Peyer's patch (tissue), 4 donors: ENCODE data around the gene PEX6. TPM values are rescaled to one million over a fixed set of nuclear protein-coding genes. Genes with fewer than 3 reads are reported as not detected.
A peak's percentile ranks its signal among the peaks of the same experiment; 100 is the strongest.

Experiments
- DNase-seq, 3 donors: peaks; one replicate each; pipeline ENCODE4 v3.0.0-alpha.2; 2017 to 2019
- H3K27ac ChIP-seq, 4 donors: fragments of 200-600 bp; sonication (generic); one replicate each; pipeline ENCODE4 v1.5.1; 2016 to 2019
- H3K27me3 ChIP-seq, 2 donors: fragments of 200-600 bp; sonication (generic); one replicate each; pipeline ENCODE4 v1.5.1; 2019
- H3K36me3 ChIP-seq, 3 donors: fragments of 200-600 bp; sonication (generic); one replicate each; pipeline ENCODE4 v1.5.1; 2016 to 2019
- H3K4me1 ChIP-seq, 4 donors: fragments of 200-600 bp; sonication (generic); one replicate each; pipeline ENCODE4 v1.5.1; 2016 to 2019
- H3K4me3 ChIP-seq, 4 donors: fragments of 200-600 bp; sonication (generic); 1 replicate in 3 of 4; 2 replicates in 1 of 4; pipeline ENCODE4 v1.5.1; 2016 to 2019; ENCODE audit warnings: mild to moderate bottlenecking in 1 of 4
- H3K9me3 ChIP-seq, 4 donors: fragments of 200-600 bp; sonication (generic); one replicate each; pipeline ENCODE4 v1.5.1; 2016 to 2019; ENCODE audit warnings: mild to moderate bottlenecking in 1 of 4
- CTCF ChIP-seq, 6 experiments: fragments of 450-650 bp in 4 of 6; fragments of 200-600 bp in 2 of 6; sonication (generic) in 1 of 6; IDR thresholded peaks; one replicate each; pipeline ENCODE4 v1.5.1; 2017 to 2019; ENCODE audit warnings: antibody characterized with exemption in 6 of 6, mild to moderate bottlenecking in 3 of 6, moderate library complexity in 1 of 6
- POLR2A ChIP-seq, 2 donors: fragments of 450-650 bp; IDR thresholded peaks; one replicate each; pipeline ENCODE4 v1.5.1; 2017; ENCODE audit warnings: antibody characterized with exemption in 2 of 2, mild to moderate bottlenecking in 2 of 2, moderate library complexity in 2 of 2
- total RNA-seq, 4 donors: library from RNA; depleted of rRNA; stranded (reverse); fragments of >200 nt; gene quantifications; one replicate each; pipeline ENCODE4 v1.1.0, GENCODE V29; 2016

Gene PEX6
- total RNA-seq, 4 donors from 2014 or later = 19.0 to 61.3 (median 39.0) TPM

- Histone ChIP-seq H3K4me1 (peaks cover 0 to 41% (median 10%) of the 10 kb centered on the region in 4 donors), H3K9me3 (no peaks in the 10 kb centered on the region), H3K27me3 (no peaks in the 10 kb centered on the region), H3K36me3 (peaks cover 0 to 52% (median 0%) of the 10 kb centered on the region in 3 donors), H3K4me3 (peak within 1 kb of the TSS; percentile 58 to 89 (median 66)), H3K27ac (peak within 1 kb of the TSS; percentile 72 to 83 (median 76))
- TF ChIP-seq POLR2A (IDR thresholded peaks at IDR 0.05) (peak in 1 of 2 donors; percentile 56), CTCF (IDR thresholded peaks at IDR 0.05) (no peak)
- DNase-seq = peak; percentile 99 to 100 (median 99)
These were observed 35.0 kb upstream of the PEX6 start, which contains the start of the genes KLHDC3 and MEA1 for GRCh38 chr6:43013843-43014433. KLHDC3 (plus strand) TSS chr6:43014249; CDS start chr6:43017193, 2,944 bp downstream. MEA1 (minus strand) TSS chr6:43013946; CDS start chr6:43013813, 133 bp downstream.

- H3K36me3 ChIP-seq = peaks cover 0 to 52% (median 0%) of the 10 kb centered on the region in 3 donors
- peak overlapping the region; percentile 58 to 89 (median 66) for H3K4me3 ChIP-seq
- H3K9me3 ChIP-seq = no peaks in the 10 kb centered on the region
- H3K27me3 ChIP-seq = no peaks in the 10 kb centered on the region
- DNase-seq = no peak
- TF ChIP-seq CTCF (IDR thresholded peaks at IDR 0.05) = no peak
- TF ChIP-seq POLR2A (IDR thresholded peaks at IDR 0.05) = no peak
- H3K4me1 ChIP-seq = peaks cover 0 to 41% (median 10%) of the 10 kb centered on the region in 4 donors
- H3K27ac ChIP-seq = peak overlapping the region; percentile 72 to 83 (median 76)
These were observed 34.3 kb upstream of the PEX6 start for GRCh38 chr6:43013097-43013842.

GRCh38 chr6:43012364-43012763 lies 33.4 kb upstream of the PEX6 start:
- no peak for DNase-seq
- H3K9me3 ChIP-seq = no peaks in the 10 kb centered on the region
- no peaks in the 10 kb centered on the region for H3K27me3 ChIP-seq
- TF ChIP-seq POLR2A (IDR thresholded peaks at IDR 0.05) (no peak), CTCF (IDR thresholded peaks at IDR 0.05) (no peak)
- no peak overlapping the region for H3K27ac ChIP-seq
- peaks cover 0 to 39% (median 10%) of the 10 kb centered on the region in 4 donors for H3K4me1 ChIP-seq
- no peak overlapping the region for H3K4me3 ChIP-seq
- peaks cover 0 to 52% (median 0%) of the 10 kb centered on the region in 3 donors for H3K36me3 ChIP-seq

GRCh38 chr6:43011207-43011606 lies 32.2 kb upstream of the PEX6 start:
- Histone ChIP-seq H3K27me3 (no peaks in the 10 kb centered on the region), H3K4me3 (no peak overlapping the region), H3K9me3 (no peaks in the 10 kb centered on the region), H3K36me3 (peaks cover 0 to 60% (median 0%) of the 10 kb centered on the region in 3 donors), H3K27ac (no peak overlapping the region), H3K4me1 (peaks cover 0 to 28% (median 10%) of the 10 kb centered on the region in 4 donors)
- TF ChIP-seq POLR2A (IDR thresholded peaks at IDR 0.05) = no peak
- no peak for TF ChIP-seq CTCF (IDR thresholded peaks at IDR 0.05)
- DNase-seq = no peak

GRCh38 chr6:43009124-43009523 lies 30.1 kb upstream of the PEX6 start:
- TF ChIP-seq CTCF (IDR thresholded peaks at IDR 0.05) (peak in 3 of 6 experiments; percentile 33 to 48 (median 39)), POLR2A (IDR thresholded peaks at IDR 0.05) (no peak)
- Histone ChIP-seq H3K9me3 (no peaks in the 10 kb centered on the region), H3K36me3 (peaks cover 0 to 68% (median 0%) of the 10 kb centered on the region in 3 donors), H3K27ac (no peak overlapping the region), H3K4me1 (peaks cover 0 to 12% (median 3%) of the 10 kb centered on the region in 4 donors), H3K27me3 (no peaks in the 10 kb centered on the region), H3K4me3 (no peak overlapping the region)
- peak in 1 of 3 donors; percentile 23 for DNase-seq
